Measurements from ENCODE around the gene UBE2E1. TPM values are rescaled to one million over a fixed set of nuclear protein-coding genes. Genes with fewer than 3 reads are reported as not detected.
A peak's percentile ranks its signal among the peaks of the same experiment; 100 is the strongest.

The UBE2E1 gene
- total and polyA plus RNA-seq, 2 donors from 2014 or later = 69.1 to 83.2 TPM

- TF ChIP-seq CTCF (IDR thresholded peaks at IDR 0.05; ENCODE audit: borderline replicate concordance, extremely low read depth, insufficient read depth) = no peak
- no peaks in the 10 kb centered on the region for H3K27me3 ChIP-seq (ENCODE audit: control insufficient read depth, insufficient read depth, low read length)
- H3K27ac ChIP-seq (ENCODE audit: low read depth in 2 of 2, low read length in 2 of 2) = no peak overlapping the region
- H3K36me3 ChIP-seq (ENCODE audit: control insufficient read depth in 2 of 3, insufficient read depth in 3 of 3, low read length in 3 of 3) = no peaks in the 10 kb centered on the region
- H3K4me1 ChIP-seq (ENCODE audit: control insufficient read depth in 2 of 3, insufficient read depth in 2 of 3, low read depth in 1 of 3, low read length in 3 of 3) = peaks cover 5 to 18% (median 11%) of the 10 kb centered on the region in 3 donors
- intact Hi-C loops (cut with DNase I) = no loop called here
- FAIRE-seq (no peak), DNase-seq (no peak)
- no peak overlapping the region for H3K4me3 ChIP-seq (ENCODE audit: low read length in 3 of 3)
- H3K9me3 ChIP-seq (ENCODE audit: control insufficient read depth in 2 of 3, insufficient read depth in 1 of 3, low read length in 3 of 3) = no peaks in the 10 kb centered on the region
- H3K9ac ChIP-seq (ENCODE audit: low read length in 3 of 3) = peak overlapping the region in 1 of 3 donors; percentile 13
Observed at GRCh38 chr3:23811919-23812318, 6.2 kb downstream of the UBE2E1 start.

DNA sequence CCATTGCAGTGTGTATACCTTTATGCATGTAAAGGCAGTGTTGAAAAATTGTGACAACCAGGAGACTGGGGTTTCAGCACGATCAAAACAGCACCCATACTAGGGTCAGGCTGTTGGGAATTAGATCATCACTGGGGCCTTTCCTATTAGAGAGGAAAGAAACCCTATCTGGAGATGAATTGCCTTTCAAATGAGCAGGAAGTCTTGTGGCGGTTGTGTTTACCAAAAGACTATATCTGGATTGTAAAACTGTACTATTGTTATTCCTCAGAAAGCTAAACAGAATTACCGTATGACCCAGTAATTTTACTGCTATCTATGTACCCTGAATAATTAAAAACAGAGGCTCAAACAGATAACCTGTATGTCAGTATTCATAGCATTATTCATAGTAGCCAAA is 10.1 kb downstream of the UBE2E1 start:
- FAIRE-seq = no peak
- no peak overlapping the region for H3K9ac ChIP-seq (ENCODE audit: low read length in 3 of 3)

GRCh38 chr3:23816721-23817120 is 11.0 kb downstream of the UBE2E1 start:
- Histone ChIP-seq H3K9ac (ENCODE audit: low read length in 3 of 3) (no peak overlapping the region), H3K4me1 (ENCODE audit: control insufficient read depth in 2 of 3, insufficient read depth in 2 of 3, low read depth in 1 of 3, low read length in 3 of 3) (peaks cover 0 to 2% (median under 1%) of the 10 kb centered on the region in 3 donors), H3K27me3 (ENCODE audit: control insufficient read depth, insufficient read depth, low read length) (no peaks in the 10 kb centered on the region), H3K36me3 (ENCODE audit: control insufficient read depth in 2 of 3, insufficient read depth in 3 of 3, low read length in 3 of 3) (no peaks in the 10 kb centered on the region), H3K9me3 (ENCODE audit: control insufficient read depth in 2 of 3, insufficient read depth in 1 of 3, low read length in 3 of 3) (no peaks in the 10 kb centered on the region), H3K4me3 (ENCODE audit: low read length in 3 of 3) (no peak overlapping the region), H3K27ac (ENCODE audit: low read depth in 2 of 2, low read length in 2 of 2) (no peak overlapping the region)
- no peak for TF ChIP-seq CTCF (IDR thresholded peaks at IDR 0.05; ENCODE audit: borderline replicate concordance, extremely low read depth, insufficient read depth)
- no peak for FAIRE-seq
- no peak for DNase-seq
- intact Hi-C loops (cut with DNase I) = no loop called here

More for the DNA sequence above, 10.1 kb downstream of the UBE2E1 start:
- Histone ChIP-seq H3K4me1 (ENCODE audit: control insufficient read depth in 2 of 3, insufficient read depth in 2 of 3, low read depth in 1 of 3, low read length in 3 of 3) (peaks cover 0 to 7% (median 5%) of the 10 kb centered on the region in 3 donors), H3K9me3 (ENCODE audit: control insufficient read depth in 2 of 3, insufficient read depth in 1 of 3, low read length in 3 of 3) (no peaks in the 10 kb centered on the region), H3K27me3 (ENCODE audit: control insufficient read depth, insufficient read depth, low read length) (no peaks in the 10 kb centered on the region), H3K4me3 (ENCODE audit: low read length in 3 of 3) (no peak overlapping the region), H3K36me3 (ENCODE audit: control insufficient read depth in 2 of 3, insufficient read depth in 3 of 3, low read length in 3 of 3) (no peaks in the 10 kb centered on the region), H3K27ac (ENCODE audit: low read depth in 2 of 2, low read length in 2 of 2) (no peak overlapping the region)
- TF ChIP-seq CTCF (IDR thresholded peaks at IDR 0.05; ENCODE audit: borderline replicate concordance, extremely low read depth, insufficient read depth) = no peak
- no peak for DNase-seq
- intact Hi-C loops (cut with DNase I) = no loop called here

Data from kidney (tissue), 14 donors.